NB4 (cell line): Measurements from ENCODE around the gene CRACDL.

Experiments used
- POLR2A ChIP-seq: IDR thresholded peaks from 2 replicates; pipeline ENCODE4 v1.6.1; 2011; ENCODE audit warnings: mild to moderate bottlenecking; ENCODE audit not compliant: insufficient read length; ENCODE audit errors: extremely low read depth
- TF ChIP-seq, protein P1 (sequence below): IDR thresholded peaks from one replicate; pipeline ENCODE4 v1.5.1; 2012; ENCODE audit warnings: low read depth, low read length
- TF ChIP-seq, protein P2 (sequence below): IDR thresholded peaks from 2 replicates; pipeline ENCODE4 v1.6.1; 2011; ENCODE audit warnings: low read depth, low read length

GRCh38 chr2:98936353-98937351, 627 bp upstream of the CRACDL start:
- no peak for TF ChIP-seq POLR2A
- TF ChIP-seq, protein P1, sequence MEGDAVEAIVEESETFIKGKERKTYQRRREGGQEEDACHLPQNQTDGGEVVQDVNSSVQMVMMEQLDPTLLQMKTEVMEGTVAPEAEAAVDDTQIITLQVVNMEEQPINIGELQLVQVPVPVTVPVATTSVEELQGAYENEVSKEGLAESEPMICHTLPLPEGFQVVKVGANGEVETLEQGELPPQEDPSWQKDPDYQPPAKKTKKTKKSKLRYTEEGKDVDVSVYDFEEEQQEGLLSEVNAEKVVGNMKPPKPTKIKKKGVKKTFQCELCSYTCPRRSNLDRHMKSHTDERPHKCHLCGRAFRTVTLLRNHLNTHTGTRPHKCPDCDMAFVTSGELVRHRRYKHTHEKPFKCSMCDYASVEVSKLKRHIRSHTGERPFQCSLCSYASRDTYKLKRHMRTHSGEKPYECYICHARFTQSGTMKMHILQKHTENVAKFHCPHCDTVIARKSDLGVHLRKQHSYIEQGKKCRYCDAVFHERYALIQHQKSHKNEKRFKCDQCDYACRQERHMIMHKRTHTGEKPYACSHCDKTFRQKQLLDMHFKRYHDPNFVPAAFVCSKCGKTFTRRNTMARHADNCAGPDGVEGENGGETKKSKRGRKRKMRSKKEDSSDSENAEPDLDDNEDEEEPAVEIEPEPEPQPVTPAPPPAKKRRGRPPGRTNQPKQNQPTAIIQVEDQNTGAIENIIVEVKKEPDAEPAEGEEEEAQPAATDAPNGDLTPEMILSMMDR, result no peak
- TF ChIP-seq, protein P2, sequence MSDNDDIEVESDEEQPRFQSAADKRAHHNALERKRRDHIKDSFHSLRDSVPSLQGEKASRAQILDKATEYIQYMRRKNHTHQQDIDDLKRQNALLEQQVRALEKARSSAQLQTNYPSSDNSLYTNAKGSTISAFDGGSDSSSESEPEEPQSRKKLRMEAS, result no peak
